PFSK-1 (cell line): ENCODE data around the gene VGLL4.

Source experiments
- FOXP2 ChIP-seq: optimal IDR thresholded peaks from 2 replicates; pipeline ENCODE3; 2011; ENCODE audit warnings: borderline replicate concordance, control low read depth, inconsistent platforms; ENCODE audit not compliant: insufficient read depth; ENCODE audit errors: extremely low read length, extremely low read depth
- POLR2AphosphoS5 ChIP-seq: IDR thresholded peaks from 2 replicates; pipeline ENCODE4 v1.6.1; 2012; ENCODE audit warnings: low read depth, mild to moderate bottlenecking, control low read depth, low read length, moderate library complexity
- REST ChIP-seq, 2 experiments: IDR thresholded peaks; 2 replicates each; pipeline versions ENCODE4 v1.6.1 to v1.8.0; 2011 to 2012; ENCODE audit warnings: low read depth in 2 of 2, low read length in 2 of 2, control low read depth in 1 of 2, inconsistent platforms in 1 of 2, mild to moderate bottlenecking in 1 of 2, moderate library complexity in 1 of 2; ENCODE audit not compliant: insufficient read depth in 1 of 2
- SIN3A ChIP-seq: IDR thresholded peaks from 2 replicates; pipeline ENCODE4 v1.6.1; 2012; ENCODE audit warnings: mild to moderate bottlenecking, low read length, moderate library complexity, borderline replicate concordance; ENCODE audit not compliant: insufficient read depth
- TAF1 ChIP-seq: IDR thresholded peaks from 2 replicates; pipeline ENCODE4 v1.6.1; 2012; ENCODE audit warnings: low read length, control low read depth, borderline replicate concordance; ENCODE audit not compliant: insufficient read depth

The VGLL4 gene

GRCh38 chr3:11545186-11545851, 98.4 kb downstream of the VGLL4 start:
- TF ChIP-seq REST (IDR thresholded peaks at IDR 0.05; ENCODE audit: insufficient read depth in 1 of 2, low read depth in 2 of 2, low read length in 2 of 2) (no peak), POLR2AphosphoS5 (no peak), TAF1 (no peak), FOXP2 (no peak), SIN3A (no peak)

- TF ChIP-seq FOXP2 (no peak), REST (IDR thresholded peaks at IDR 0.05; ENCODE audit: insufficient read depth in 1 of 2, low read depth in 2 of 2, low read length in 2 of 2) (no peak)
These were observed 99.1 kb downstream of the VGLL4 start for GRCh38 chr3:11544412-11545181.

- TF ChIP-seq TAF1 (no peak), POLR2AphosphoS5 (no peak), SIN3A (no peak), FOXP2 (no peak), REST (IDR thresholded peaks at IDR 0.05; ENCODE audit: insufficient read depth in 1 of 2, low read depth in 2 of 2, low read length in 2 of 2) (no peak)
These were observed 99.7 kb downstream of the VGLL4 start for GRCh38 chr3:11543948-11544387.

- TF ChIP-seq REST (IDR thresholded peaks at IDR 0.05; ENCODE audit: insufficient read depth in 1 of 2, low read depth in 2 of 2, low read length in 2 of 2): no peak
- no peak for TF ChIP-seq FOXP2
- TF ChIP-seq POLR2AphosphoS5: no peak
- TF ChIP-seq SIN3A: no peak
- TF ChIP-seq TAF1: no peak
These were observed 100.4 kb downstream of the VGLL4 start for GRCh38 chr3:11543141-11543947.
